Activated CD4-positive, alpha-beta T cell treated with anti-CD3 and anti-CD28 coated beads for 36 hours (primary cell): ENCODE results near the gene RNF32. TPM values are rescaled to one million over a fixed set of nuclear protein-coding genes. Genes with fewer than 3 reads are reported as not detected.

Experiments used
- ATAC-seq: fragments of 200-7000 bp; cut with Tn5 transposase; one replicate; pipeline ENCODE4 v1.10.0; 2021; ENCODE audit warnings: mild to moderate bottlenecking, moderate library complexity
- CTCF ChIA-PET: fragments of 350-600 bp; sonication (Branson Sonifier 250); formaldehyde crosslinking; loops from one replicate; lab custom pipeline; 2021; ENCODE audit warnings: antibody characterized with exemption; lab: Charles Lee
- POLR2A ChIA-PET: fragments of 350-600 bp; sonication (Branson Sonifier 250); formaldehyde crosslinking; loops from one replicate; lab custom pipeline; 2021; ENCODE audit warnings: antibody characterized with exemption, inconsistent platforms; lab: Charles Lee
- DNase-seq: peaks from one replicate; pipeline ENCODE4 v3.0.0-alpha.2; 2020
- H3K27ac Mint-ChIP-seq: one replicate; pipeline ENCODE4 v1.8.0; 2021; ENCODE audit warnings: mixed read lengths
- H3K27me3 Mint-ChIP-seq: one replicate; pipeline ENCODE4 v1.8.0; 2021; ENCODE audit warnings: mixed read lengths
- H3K36me3 Mint-ChIP-seq: one replicate; pipeline ENCODE4 v1.8.0; 2021; ENCODE audit warnings: low read depth, mixed read lengths
- H3K4me1 Mint-ChIP-seq: one replicate; pipeline ENCODE4 v1.8.0; 2021; ENCODE audit warnings: mixed read lengths
- H3K4me3 Mint-ChIP-seq: one replicate; pipeline ENCODE4 v1.8.0; 2021; ENCODE audit warnings: mild to moderate bottlenecking, moderate library complexity, mixed read lengths
- H3K9me3 Mint-ChIP-seq: one replicate; pipeline ENCODE4 v1.8.0; 2021; ENCODE audit warnings: low read depth, mixed read lengths
- intact Hi-C, 2 experiments: fragments of 100-400 bp; cut with DNase I in 1 of 2; cut with micrococcal nuclease in 1 of 2; formaldehyde crosslinking; loops; one replicate each; pipeline versions ENCODE4 v1.14.2 to v1.15.1; 2022 to 2024; cut with DNase I, micrococcal nuclease
- total RNA-seq, 2 experiments: library from RNA; stranded (reverse); gene quantifications; one replicate each; pipeline ENCODE4 v1.2.3, GENCODE V29; 2021

RNF32 gene
- total RNA-seq, 2 experiments from 2014 or later = 0.71 to 0.90 TPM

DNA sequence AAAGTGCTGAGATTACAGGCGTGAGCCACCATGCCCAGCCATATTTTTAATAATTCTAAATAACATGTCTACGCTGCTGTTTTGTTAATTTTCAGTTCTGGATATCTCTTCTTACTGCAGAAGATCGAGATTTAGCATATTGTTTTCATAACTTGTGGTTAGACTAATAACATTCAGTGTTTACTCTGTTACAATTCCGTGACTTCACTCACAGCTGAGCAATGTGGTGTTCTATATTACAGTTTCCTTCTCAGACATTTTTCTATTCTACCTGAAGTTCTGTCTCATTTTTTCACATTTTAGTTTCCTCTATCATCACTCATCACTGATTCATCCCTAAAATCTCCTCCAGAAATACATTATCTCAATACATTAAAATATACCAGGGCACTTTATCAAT, 10.9 kb downstream of the RNF32 start:
- Mint-ChIP-seq H3K27me3 (peaks cover 59% of the 10 kb centered on the region), H3K4me3 (no peak overlapping the region), H3K4me1 (no peaks in the 10 kb centered on the region), H3K9me3 (peaks cover 5% of the 10 kb centered on the region), H3K27ac (no peak overlapping the region), H3K36me3 (no peaks in the 10 kb centered on the region)
- ATAC-seq (no peak), DNase-seq (no peak)
- POLR2A ChIA-PET = no interaction called here
- CTCF ChIA-PET = interaction anchor here (0.6 kb wide), 1 partner anchor 11 kb away, joined by 3 read pairs; the partner anchor contains the start of gene RNF32
- intact Hi-C loops = no loop called here

DNA sequence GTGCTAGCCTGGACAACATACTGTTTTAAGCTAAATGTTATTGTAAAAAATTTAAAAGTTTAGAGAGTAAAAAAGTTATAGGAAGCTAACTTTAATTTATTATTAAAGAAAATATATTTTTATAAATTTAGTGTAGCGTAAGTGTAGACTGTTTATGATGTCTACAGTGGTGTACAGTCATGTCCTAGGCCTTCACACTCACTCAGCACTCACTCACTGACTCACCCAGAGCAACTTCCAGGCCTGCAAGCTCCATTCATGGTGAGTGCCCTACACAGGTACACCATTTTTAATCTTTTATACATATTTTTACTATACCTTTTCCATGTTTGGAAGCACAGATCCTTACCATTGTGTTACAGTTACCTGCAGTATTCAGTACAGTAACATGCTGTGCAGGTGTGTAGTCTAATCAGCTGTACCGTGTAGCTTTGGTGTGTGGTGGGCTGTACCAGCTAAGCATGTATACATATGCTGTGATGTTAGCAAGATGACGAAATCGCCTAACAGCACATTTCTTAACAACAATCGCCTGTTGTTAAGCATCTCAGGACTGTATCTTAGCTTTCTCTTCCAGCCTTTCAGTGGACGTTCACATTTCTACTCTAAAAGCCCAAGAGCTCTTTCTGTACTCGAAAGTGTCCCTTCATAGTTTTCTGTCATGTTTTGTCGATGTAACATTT, 12.5 kb downstream of the RNF32 start:
- no peak for ATAC-seq
- ChIA-PET CTCF (interaction anchor here (0.7 to 1.1 kb wide), 3 partner anchors 11 to 172 kb away, joined by 3 read pairs; no protein-coding TSS in a partner anchor), POLR2A (no interaction called here)
- Mint-ChIP-seq H3K27ac (no peak overlapping the region), H3K4me3 (no peak overlapping the region), H3K36me3 (no peaks in the 10 kb centered on the region), H3K27me3 (peaks cover 49% of the 10 kb centered on the region), H3K9me3 (peaks cover 1% of the 10 kb centered on the region), H3K4me1 (no peaks in the 10 kb centered on the region)
- DNase-seq = no peak
- intact Hi-C loops = no loop called here

DNA sequence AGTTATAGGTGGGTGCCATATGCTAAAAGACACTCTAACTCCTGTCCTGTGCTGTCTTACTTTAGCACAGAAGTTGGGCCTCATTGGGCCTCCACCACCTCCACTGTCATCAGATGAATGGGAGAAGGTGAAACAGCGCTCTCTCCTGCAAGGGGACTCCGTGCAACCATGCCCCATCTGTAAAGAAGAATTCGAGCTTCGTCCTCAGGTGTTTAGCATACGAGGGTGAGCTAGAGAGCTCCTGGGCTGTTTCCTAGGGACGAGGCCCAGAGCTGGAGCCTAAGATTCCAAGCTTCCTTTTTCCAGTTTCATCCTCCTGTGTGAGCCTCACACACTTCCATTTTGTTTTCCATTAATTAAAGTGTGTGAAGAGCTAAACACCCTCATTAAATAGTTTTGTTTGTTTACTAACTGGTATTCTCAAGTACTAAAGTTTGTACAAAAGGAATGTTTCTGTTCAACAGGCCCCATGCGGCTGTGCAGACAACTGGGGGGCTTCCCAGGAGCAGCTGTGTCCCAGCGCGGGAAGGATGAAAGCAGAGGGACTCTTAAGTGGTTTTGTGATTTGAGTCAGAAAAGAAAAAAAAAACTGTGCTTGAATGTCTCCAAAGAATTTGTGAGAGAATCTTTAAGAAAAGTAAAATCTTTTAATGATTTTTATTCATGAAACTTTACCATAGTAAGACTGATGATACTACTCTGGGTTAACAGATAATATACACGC, 14.1 kb downstream of the RNF32 start:
- ATAC-seq = no peak
- ChIA-PET POLR2A (no interaction called here), CTCF (no interaction called here)
- Mint-ChIP-seq H3K36me3 (no peaks in the 10 kb centered on the region), H3K27ac (no peak overlapping the region), H3K27me3 (peaks cover 34% of the 10 kb centered on the region), H3K9me3 (no peaks in the 10 kb centered on the region), H3K4me3 (no peak overlapping the region), H3K4me1 (no peaks in the 10 kb centered on the region)
- DNase-seq = no peak
- intact Hi-C loops = no loop called here

DNA sequence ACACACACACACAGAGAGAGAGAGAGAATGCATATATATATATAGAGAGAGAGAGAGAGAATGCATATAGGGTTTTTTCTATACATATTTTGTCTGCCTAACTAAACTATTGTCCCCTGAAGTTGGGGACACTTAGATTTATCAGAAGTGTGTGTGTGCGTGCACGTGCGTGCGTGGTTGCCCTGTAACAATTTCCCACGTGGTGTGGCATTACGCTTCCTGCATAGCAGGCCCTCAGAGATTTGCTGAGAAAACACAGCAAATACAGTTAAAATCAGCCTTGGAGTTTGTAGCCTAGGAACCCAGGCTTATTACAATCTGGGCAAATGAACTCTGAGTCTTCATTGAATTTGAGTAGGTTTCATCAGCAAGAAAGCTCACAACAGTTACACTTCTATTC, 14.7 kb downstream of the RNF32 start:
- H3K4me3 Mint-ChIP-seq = no peak overlapping the region
- H3K9me3 Mint-ChIP-seq = no peaks in the 10 kb centered on the region
- ATAC-seq (no peak), DNase-seq (no peak)
- ChIA-PET CTCF (no interaction called here), POLR2A (no interaction called here)
- H3K4me1 Mint-ChIP-seq = no peaks in the 10 kb centered on the region
- H3K27ac Mint-ChIP-seq = no peak overlapping the region
- intact Hi-C loops = no loop called here
- H3K36me3 Mint-ChIP-seq = no peaks in the 10 kb centered on the region
- peaks cover 29% of the 10 kb centered on the region for H3K27me3 Mint-ChIP-seq

DNA sequence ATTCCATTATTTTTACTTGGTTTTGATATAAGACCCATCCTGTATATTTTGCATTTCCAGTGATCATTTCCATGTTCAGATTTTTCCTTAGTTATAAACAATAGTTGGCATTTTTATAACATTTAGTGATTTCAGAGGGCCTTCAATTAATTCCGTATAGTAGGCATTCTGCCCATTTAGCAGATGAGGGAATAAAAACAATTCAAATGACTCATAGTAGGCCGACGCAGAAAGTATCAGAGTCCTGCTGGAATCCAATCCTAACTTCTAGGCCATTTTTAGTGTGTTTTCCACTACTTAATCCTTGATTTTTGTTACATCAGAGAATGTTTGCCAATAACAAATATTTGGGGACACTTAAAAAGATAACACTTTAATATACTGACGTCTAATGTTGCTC, 15.4 kb downstream of the RNF32 start:
- no peaks in the 10 kb centered on the region for H3K36me3 Mint-ChIP-seq
- H3K9me3 Mint-ChIP-seq = no peaks in the 10 kb centered on the region
- H3K4me3 Mint-ChIP-seq = no peak overlapping the region
- DNase-seq (no peak), ATAC-seq (no peak)
- H3K27me3 Mint-ChIP-seq = peaks cover 22% of the 10 kb centered on the region
- no peak overlapping the region for H3K27ac Mint-ChIP-seq
- CTCF ChIA-PET = no interaction called here
- intact Hi-C loops = no loop called here
- H3K4me1 Mint-ChIP-seq = no peaks in the 10 kb centered on the region
- POLR2A ChIA-PET = no interaction called here

DNA sequence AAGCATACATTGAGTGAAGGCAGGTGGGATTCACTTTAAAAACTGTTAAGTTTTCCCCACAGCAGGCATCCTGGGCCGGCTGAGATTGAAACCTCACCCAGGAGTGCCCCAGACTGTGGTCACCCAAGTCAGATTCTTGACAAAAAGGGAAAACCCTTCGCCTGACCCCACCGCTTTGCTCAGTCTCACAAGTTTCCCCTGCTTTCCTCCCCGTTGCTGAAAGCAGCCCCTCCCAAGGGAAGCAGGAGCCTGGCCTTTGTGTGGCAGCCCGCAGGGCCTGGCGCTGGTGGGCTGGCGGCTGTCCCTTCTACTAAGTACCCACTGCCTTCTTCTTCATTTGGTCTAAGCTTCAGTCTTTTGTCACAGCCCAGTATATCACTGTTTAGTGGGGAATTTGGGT, 16.0 kb downstream of the RNF32 start:
- ChIA-PET POLR2A (no interaction called here), CTCF (no interaction called here)
- intact Hi-C loops = no loop called here
- no peak overlapping the region for H3K4me3 Mint-ChIP-seq
- no peak overlapping the region for H3K27ac Mint-ChIP-seq
- H3K27me3 Mint-ChIP-seq = peaks cover 19% of the 10 kb centered on the region
- H3K4me1 Mint-ChIP-seq = no peaks in the 10 kb centered on the region
- no peaks in the 10 kb centered on the region for H3K9me3 Mint-ChIP-seq
- DNase-seq (no peak), ATAC-seq (no peak)
- no peaks in the 10 kb centered on the region for H3K36me3 Mint-ChIP-seq

DNA sequence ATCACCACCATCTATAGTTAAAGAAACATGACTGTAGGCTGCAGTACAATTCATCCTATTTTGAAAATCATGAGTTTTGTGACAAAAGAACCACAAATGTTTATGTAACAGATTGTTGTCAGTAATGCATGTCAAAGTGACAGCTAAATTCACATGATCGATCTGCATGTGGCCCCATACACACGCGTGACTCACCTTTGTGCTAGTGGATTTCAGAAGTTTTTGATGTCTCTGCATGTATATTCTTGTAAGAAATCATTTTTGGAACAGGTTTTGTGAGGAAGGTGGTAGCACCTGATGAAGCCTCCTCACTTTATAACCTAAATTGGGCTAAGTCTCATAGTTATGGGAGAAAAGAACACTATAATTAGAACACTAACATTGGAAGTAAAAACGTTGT, 17.1 kb downstream of the RNF32 start:
- no peaks in the 10 kb centered on the region for H3K4me1 Mint-ChIP-seq
- H3K27ac Mint-ChIP-seq = no peak overlapping the region
- ChIA-PET POLR2A (no interaction called here), CTCF (no interaction called here)
- no peak overlapping the region for H3K4me3 Mint-ChIP-seq
- ATAC-seq (no peak), DNase-seq (no peak)
- peaks cover 12% of the 10 kb centered on the region for H3K27me3 Mint-ChIP-seq
- no peaks in the 10 kb centered on the region for H3K36me3 Mint-ChIP-seq
- intact Hi-C loops = no loop called here
- H3K9me3 Mint-ChIP-seq = no peaks in the 10 kb centered on the region

DNA sequence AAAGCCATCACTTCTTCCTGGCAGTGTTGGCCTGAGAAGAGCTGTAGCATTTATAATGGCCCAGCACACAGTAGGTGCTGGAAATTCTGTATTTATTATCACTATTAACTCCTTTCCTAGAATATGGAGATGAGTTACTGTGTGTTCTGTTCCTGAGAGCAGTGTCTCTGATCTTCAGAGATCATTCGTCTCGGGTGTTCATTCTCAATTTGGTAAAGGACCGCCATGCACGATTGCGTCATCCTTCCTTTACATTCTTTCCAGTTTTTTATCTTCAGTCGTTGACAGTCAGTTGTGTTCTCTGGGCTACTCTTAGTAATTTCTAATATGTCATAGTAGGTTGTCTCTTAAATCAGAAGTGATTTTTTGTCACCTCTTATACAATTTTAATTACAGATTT, 18.6 kb downstream of the RNF32 start:
- DNase-seq = no peak
- CTCF ChIA-PET = no interaction called here
- H3K27ac Mint-ChIP-seq = no peak overlapping the region

DNA sequence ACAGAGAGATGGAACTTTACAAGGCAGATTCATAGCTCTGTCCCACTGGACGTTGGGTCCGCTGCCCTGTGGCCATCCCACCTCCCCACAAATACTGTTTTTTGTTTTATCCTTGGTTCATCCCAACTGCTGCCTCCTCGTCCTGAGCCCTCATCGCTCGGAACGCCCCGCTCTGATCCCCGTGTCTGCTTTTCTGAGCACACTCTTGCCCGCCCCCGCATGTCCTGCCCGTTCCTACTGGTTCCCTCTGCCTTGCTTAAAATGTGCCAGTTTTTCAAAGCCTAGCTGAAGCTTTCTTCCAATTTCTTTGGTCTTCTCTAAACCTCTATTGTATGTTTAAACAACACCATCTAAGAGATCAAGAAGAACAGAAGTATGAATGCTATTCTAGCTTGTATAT, 19.4 kb downstream of the RNF32 start:
- Mint-ChIP-seq H3K9me3 (no peaks in the 10 kb centered on the region), H3K36me3 (no peaks in the 10 kb centered on the region), H3K27ac (no peak overlapping the region), H3K4me1 (no peaks in the 10 kb centered on the region), H3K4me3 (no peak overlapping the region), H3K27me3 (peaks cover 4% of the 10 kb centered on the region)
- intact Hi-C loops = no loop called here
- CTCF ChIA-PET = interaction anchor here (0.8 kb wide), 1 partner anchor 11 kb away, joined by 3 read pairs; no protein-coding TSS in a partner anchor
- POLR2A ChIA-PET = no interaction called here
- no peak for DNase-seq
- no peak for ATAC-seq

More for the DNA sequence above, 18.6 kb downstream of the RNF32 start:
- Mint-ChIP-seq H3K4me1 (no peaks in the 10 kb centered on the region), H3K9me3 (no peaks in the 10 kb centered on the region), H3K36me3 (no peaks in the 10 kb centered on the region), H3K27me3 (peaks cover 7% of the 10 kb centered on the region), H3K4me3 (no peak overlapping the region)
- intact Hi-C loops = no loop called here
- POLR2A ChIA-PET = no interaction called here
- ATAC-seq = no peak

DNA sequence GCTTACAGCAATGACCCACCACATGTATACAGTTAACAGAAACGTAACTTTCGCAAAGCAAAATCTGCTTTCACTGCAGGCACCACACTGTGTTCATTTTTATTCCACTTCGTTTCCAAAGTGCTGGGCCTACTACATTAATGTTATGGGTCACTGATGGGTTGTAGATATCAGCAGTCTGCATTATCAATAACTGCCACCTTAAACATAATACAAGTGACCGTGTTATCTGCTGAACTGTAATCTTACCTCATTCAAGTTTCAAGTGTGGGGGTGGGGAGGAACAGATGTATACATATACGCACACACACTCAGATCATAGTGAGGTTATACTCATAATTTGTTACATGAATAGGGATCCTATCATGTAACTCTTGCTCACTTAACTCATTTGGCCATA, 21.1 kb downstream of the RNF32 start:
- Mint-ChIP-seq H3K9me3 (no peaks in the 10 kb centered on the region), H3K27me3 (no peaks in the 10 kb centered on the region), H3K4me1 (no peaks in the 10 kb centered on the region), H3K36me3 (no peaks in the 10 kb centered on the region), H3K27ac (no peak overlapping the region), H3K4me3 (no peak overlapping the region)
- POLR2A ChIA-PET = no interaction called here
- no peak for DNase-seq
- ATAC-seq = no peak
- intact Hi-C loops = no loop called here
- CTCF ChIA-PET = no interaction called here

DNA sequence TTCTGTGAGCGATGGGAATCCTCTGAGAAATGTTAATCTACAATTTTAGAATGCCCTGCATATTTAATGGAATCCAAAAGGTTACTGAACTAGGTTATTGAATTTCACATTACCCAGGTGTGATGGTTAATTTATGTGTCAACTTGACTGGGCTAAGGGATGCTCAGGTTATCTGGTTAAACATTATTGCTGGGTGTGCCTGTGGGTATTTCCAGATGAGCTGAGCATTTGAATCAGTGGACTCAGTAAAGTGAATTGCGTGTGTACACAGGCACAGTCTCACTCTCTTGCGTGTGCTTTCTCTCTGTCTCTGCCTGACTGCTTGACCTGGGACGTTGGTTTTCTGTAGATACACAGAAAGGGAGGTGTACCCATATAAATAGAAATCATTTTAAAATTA, 21.7 kb downstream of the RNF32 start:
- H3K27ac Mint-ChIP-seq = no peak overlapping the region
- H3K27me3 Mint-ChIP-seq = no peaks in the 10 kb centered on the region
- no peak overlapping the region for H3K4me3 Mint-ChIP-seq
- no peak for DNase-seq
- H3K9me3 Mint-ChIP-seq = no peaks in the 10 kb centered on the region
- POLR2A ChIA-PET = no interaction called here
- CTCF ChIA-PET = no interaction called here
- no peaks in the 10 kb centered on the region for H3K36me3 Mint-ChIP-seq
- no peak for ATAC-seq
- intact Hi-C loops = no loop called here
- no peaks in the 10 kb centered on the region for H3K4me1 Mint-ChIP-seq

DNA sequence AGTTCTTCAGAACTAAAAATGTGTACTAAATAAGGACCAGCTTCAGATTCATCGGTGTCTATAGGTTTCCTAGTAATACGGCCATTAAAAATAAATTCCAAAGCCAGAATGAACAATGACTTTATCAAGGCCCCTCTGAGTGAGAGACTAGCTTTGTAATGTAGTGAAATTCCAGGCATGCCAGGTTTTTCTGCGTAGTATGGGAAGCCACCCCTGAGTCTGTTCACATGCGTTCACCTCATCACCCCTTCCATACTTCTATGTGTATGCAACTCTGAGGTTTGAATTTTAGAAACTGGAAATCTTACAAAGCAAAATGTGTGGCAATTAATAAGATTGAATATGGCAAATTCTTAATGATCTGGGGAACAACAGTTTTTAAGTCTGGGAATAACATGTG, 24.5 kb downstream of the RNF32 start:
- ChIA-PET POLR2A (no interaction called here), CTCF (no interaction called here)
- no peak for ATAC-seq
- no peaks in the 10 kb centered on the region for H3K4me1 Mint-ChIP-seq
- H3K27ac Mint-ChIP-seq = no peak overlapping the region
- H3K36me3 Mint-ChIP-seq = no peaks in the 10 kb centered on the region
- no peaks in the 10 kb centered on the region for H3K9me3 Mint-ChIP-seq
- H3K4me3 Mint-ChIP-seq = no peak overlapping the region
- H3K27me3 Mint-ChIP-seq = no peaks in the 10 kb centered on the region
- intact Hi-C loops = no loop called here
- DNase-seq = no peak
